Neuronal stem cell (in vitro differentiated cells): ENCODE data around the gene RASGEF1C.

ENCODE experiments used
- DNase-seq: peaks from one replicate; pipeline ENCODE4 v3.0.0-alpha.2; 2013; ENCODE audit warnings: low spot score
- H2AFZ ChIP-seq: one replicate; pipeline ENCODE4 v1.6.1; 2013; ENCODE audit warnings: mild to moderate bottlenecking, low read length, inconsistent platforms
- H2AK5ac ChIP-seq: 2 replicates; pipeline ENCODE4 v1.6.1; 2013; ENCODE audit warnings: low read depth, mild to moderate bottlenecking, inconsistent platforms, low read length, moderate library complexity, mixed read lengths
- H2BK120ac ChIP-seq: 2 replicates; pipeline ENCODE4 v1.6.1; 2013; ENCODE audit warnings: low read depth, mild to moderate bottlenecking, inconsistent platforms, low read length, moderate library complexity, mixed read lengths
- H2BK12ac ChIP-seq: one replicate; pipeline ENCODE4 v1.6.1; 2013; ENCODE audit warnings: low read length, inconsistent platforms
- H2BK15ac ChIP-seq: 2 replicates; pipeline ENCODE4 v1.6.1; 2013; ENCODE audit warnings: mild to moderate bottlenecking, low read length, inconsistent platforms, mixed read lengths
- H2BK5ac ChIP-seq: one replicate; pipeline ENCODE4 v1.6.1; 2013; ENCODE audit warnings: inconsistent platforms, mild to moderate bottlenecking, low read length, moderate library complexity
- H3K14ac ChIP-seq: one replicate; pipeline ENCODE4 v1.6.1; 2013; ENCODE audit warnings: low read length, inconsistent platforms
- H3K18ac ChIP-seq: 2 replicates; pipeline ENCODE4 v1.6.1; 2013; ENCODE audit warnings: low read length, inconsistent platforms
- H3K23ac ChIP-seq: 2 replicates; pipeline ENCODE4 v1.6.1; 2013; ENCODE audit warnings: low read depth, mild to moderate bottlenecking, mixed read lengths, low read length, inconsistent platforms; ENCODE audit not compliant: poor library complexity
- H3K27ac ChIP-seq: replicated peaks from 3 replicates; pipeline ENCODE4 v1.5.1; 2013; ENCODE audit warnings: low read length, inconsistent platforms
- H3K27me3 ChIP-seq, 3 experiments: 2 replicates each; pipeline ENCODE4 v1.6.1; 2013; ENCODE audit warnings: low read length in 3 of 3, mild to moderate bottlenecking in 2 of 3, inconsistent platforms in 1 of 3, low read depth in 1 of 3, mixed read lengths in 1 of 3, moderate library complexity in 1 of 3; ENCODE audit not compliant: control insufficient read depth in 3 of 3, insufficient read depth in 3 of 3
- H3K36me3 ChIP-seq, 2 donors: replicated peaks in 1 of 2; 2 replicates each; pipeline ENCODE4 v1.6.1; 2013; ENCODE audit warnings: low read length in 2 of 2; ENCODE audit not compliant: control insufficient read depth in 2 of 2, insufficient read depth in 2 of 2
- H3K4ac ChIP-seq: 2 replicates; pipeline ENCODE4 v1.6.1; 2013; ENCODE audit warnings: inconsistent platforms, mild to moderate bottlenecking, low read length, moderate library complexity
- H3K4me1 ChIP-seq, 2 donors: 1 replicate in 1 of 2; 2 replicates in 1 of 2; pipeline ENCODE4 v1.6.1; 2013; ENCODE audit warnings: low read length in 2 of 2, low read depth in 1 of 2; ENCODE audit not compliant: control insufficient read depth in 2 of 2, insufficient read depth in 1 of 2
- H3K4me2 ChIP-seq: one replicate; pipeline ENCODE4 v1.6.1; 2013; ENCODE audit warnings: mild to moderate bottlenecking, low read length, inconsistent platforms; ENCODE audit not compliant: insufficient read depth, poor library complexity, severe bottlenecking
- H3K4me3 ChIP-seq, 2 donors: 2 replicates each; pipeline ENCODE4 v1.5.1; 2013; ENCODE audit warnings: low read length in 2 of 2, mild to moderate bottlenecking in 2 of 2, inconsistent platforms in 1 of 2, moderate library complexity in 1 of 2
- H3K79me1 ChIP-seq: one replicate; pipeline ENCODE4 v1.6.1; 2013; ENCODE audit warnings: low read depth, mild to moderate bottlenecking, inconsistent platforms, low read length, moderate library complexity
- H3K9ac ChIP-seq: one replicate; pipeline ENCODE4 v1.6.1; 2013; ENCODE audit warnings: mild to moderate bottlenecking, low read depth, low read length, inconsistent platforms; ENCODE audit not compliant: poor library complexity
- H3K9me3 ChIP-seq, 2 donors: replicated peaks in 1 of 2; 2 replicates each; pipeline versions ENCODE3 to v1.6.1; 2013; ENCODE audit warnings: low read length in 2 of 2, mild to moderate bottlenecking in 2 of 2, inconsistent platforms in 1 of 2, low read depth in 1 of 2, mixed read lengths in 1 of 2, moderate library complexity in 1 of 2; ENCODE audit not compliant: control insufficient read depth in 2 of 2, insufficient read depth in 1 of 2
- H4K8ac ChIP-seq: one replicate; pipeline ENCODE4 v1.6.1; 2013; ENCODE audit warnings: low read depth, mild to moderate bottlenecking, inconsistent platforms, low read length, moderate library complexity
- H4K91ac ChIP-seq: one replicate; pipeline ENCODE4 v1.6.1; 2013; ENCODE audit warnings: low read length, low read depth, mild to moderate bottlenecking, inconsistent platforms; ENCODE audit not compliant: poor library complexity
- WGBS, 2 donors: extraction: QIAGEN DNeasy Blood & Tissue Kit; methylation state at CpG; one replicate each; pipeline ENCODE4 v1.1.7; 2013; ENCODE audit warnings: missing lambda C conversion rate in 2 of 2, mixed read lengths in 1 of 2; ENCODE audit not compliant: insufficient read length in 2 of 2, insufficient replicate concordance in 1 of 2; ENCODE audit errors: extremely low coverage in 2 of 2; 5-methylcytosine and 5-hydroxymethylcytosine counted together

RASGEF1C gene

GRCh38 chr5:180176191-180176590 is 32.8 kb downstream of the RASGEF1C start:
- Histone ChIP-seq H4K91ac (no peak overlapping the region), H3K79me1 (no peaks in the 10 kb centered on the region), H3K36me3 (no peaks in the 10 kb centered on the region), H2AFZ (no peak overlapping the region), H2BK12ac (no peak overlapping the region), H2BK120ac (no peak overlapping the region), H3K9ac (no peak overlapping the region), H3K4me2 (no peak overlapping the region), H2BK5ac (no peak overlapping the region), H2AK5ac (no peak overlapping the region), H3K14ac (no peak overlapping the region), H3K18ac (peak overlapping the region; percentile 35), H3K4ac (no peak overlapping the region), H4K8ac (no peak overlapping the region), H3K23ac (peak overlapping the region; percentile 82), H3K4me1 (peaks cover 9 to 16% of the 10 kb centered on the region in 2 donors), H3K4me3 (no peak overlapping the region), H3K27me3 (no peaks in the 10 kb centered on the region), H3K9me3 (no peaks in the 10 kb centered on the region), H2BK15ac (no peak overlapping the region), H3K27ac (no peak overlapping the region)
- no CpG with 5 or more reads among the region's 8 CpGs for WGBS, 2 donors
- no peak for DNase-seq

GRCh38 chr5:180175015-180175431 is 34.0 kb downstream of the RASGEF1C start:
- WGBS, 2 donors = no CpG with 5 or more reads among the region's 7 CpGs
- H3K79me1 ChIP-seq = no peaks in the 10 kb centered on the region

GRCh38 chr5:180174587-180174972 is 34.4 kb downstream of the RASGEF1C start:
- WGBS, 2 donors = no CpG with 5 or more reads among the region's 12 CpGs
- H3K23ac ChIP-seq = no peak overlapping the region
- no peak for DNase-seq

More at GRCh38 chr5:180175015-180175431, 34.0 kb downstream of the RASGEF1C start:
- peak overlapping the region; percentile 22 for H2BK12ac ChIP-seq
- H2BK15ac ChIP-seq = no peak overlapping the region
- no peak overlapping the region for H3K23ac ChIP-seq
- DNase-seq = no peak
- no peak overlapping the region for H2BK120ac ChIP-seq
- H4K8ac ChIP-seq = peak overlapping the region; percentile 65
- H2AK5ac ChIP-seq = peak overlapping the region; percentile 83
- H3K4me1 ChIP-seq = peaks cover 12 to 19% of the 10 kb centered on the region in 2 donors
- no peak overlapping the region for H3K27ac ChIP-seq
- H2AFZ ChIP-seq = no peak overlapping the region
- H3K9me3 ChIP-seq = no peaks in the 10 kb centered on the region
- H3K36me3 ChIP-seq = no peaks in the 10 kb centered on the region
- H3K14ac ChIP-seq = peak overlapping the region; percentile 71
- no peak overlapping the region for H3K9ac ChIP-seq
- no peak overlapping the region for H3K4me3 ChIP-seq
- H3K27me3 ChIP-seq = no peaks in the 10 kb centered on the region
- no peak overlapping the region for H3K4ac ChIP-seq
- no peak overlapping the region for H4K91ac ChIP-seq
- H3K4me2 ChIP-seq = no peak overlapping the region
- H3K18ac ChIP-seq = no peak overlapping the region
- peak overlapping the region; percentile 82 for H2BK5ac ChIP-seq

GRCh38 chr5:180173875-180174586 is 35.0 kb downstream of the RASGEF1C start:
- no peak overlapping the region for H3K9ac ChIP-seq
- no peak overlapping the region for H3K4ac ChIP-seq
- H2BK120ac ChIP-seq = no peak overlapping the region
- H4K91ac ChIP-seq = no peak overlapping the region
- no peak overlapping the region for H2AK5ac ChIP-seq
- H2AFZ ChIP-seq = no peak overlapping the region
- peaks cover 11 to 16% of the 10 kb centered on the region in 2 donors for H3K4me1 ChIP-seq
- H2BK15ac ChIP-seq = no peak overlapping the region
- no peak overlapping the region for H3K18ac ChIP-seq
- no peak overlapping the region for H2BK5ac ChIP-seq
- no peak overlapping the region for H3K23ac ChIP-seq
- H3K27me3 ChIP-seq = no peaks in the 10 kb centered on the region
- H3K79me1 ChIP-seq = no peaks in the 10 kb centered on the region
- no CpG with 5 or more reads among the region's 27 CpGs for WGBS, 2 donors
- H3K36me3 ChIP-seq = no peaks in the 10 kb centered on the region
- no peaks in the 10 kb centered on the region for H3K9me3 ChIP-seq
- no peak for DNase-seq
- no peak overlapping the region for H4K8ac ChIP-seq
- H3K4me3 ChIP-seq = no peak overlapping the region
- H3K14ac ChIP-seq = peak overlapping the region; percentile 71
- H3K4me2 ChIP-seq = no peak overlapping the region
- H3K27ac ChIP-seq = no peak overlapping the region
- peak overlapping the region; percentile 73 for H2BK12ac ChIP-seq

More at GRCh38 chr5:180174587-180174972, 34.4 kb downstream of the RASGEF1C start:
- Histone ChIP-seq H2AFZ (no peak overlapping the region), H2BK15ac (no peak overlapping the region), H3K4me1 (peaks cover 14 to 19% of the 10 kb centered on the region in 2 donors), H3K14ac (peak overlapping the region; percentile 71), H2AK5ac (peak overlapping the region; percentile 83), H4K91ac (no peak overlapping the region), H3K18ac (peak overlapping the region; percentile 76), H3K79me1 (no peaks in the 10 kb centered on the region), H3K27me3 (no peaks in the 10 kb centered on the region), H4K8ac (no peak overlapping the region), H3K4me3 (no peak overlapping the region), H3K9me3 (no peaks in the 10 kb centered on the region), H2BK12ac (peak overlapping the region; percentile 73), H2BK120ac (no peak overlapping the region), H2BK5ac (peak overlapping the region; percentile 82), H3K27ac (no peak overlapping the region), H3K4me2 (no peak overlapping the region), H3K9ac (peak overlapping the region; percentile 30), H3K36me3 (no peaks in the 10 kb centered on the region), H3K4ac (no peak overlapping the region)
